NCI-H1105 (cell line): ENCODE data around the gene AHR.

Experiments
- DNase-seq: peaks from one replicate; lab custom pipeline; 2025; lab: John Stamatoyannopoulos, UW

The AHR gene

DNA sequence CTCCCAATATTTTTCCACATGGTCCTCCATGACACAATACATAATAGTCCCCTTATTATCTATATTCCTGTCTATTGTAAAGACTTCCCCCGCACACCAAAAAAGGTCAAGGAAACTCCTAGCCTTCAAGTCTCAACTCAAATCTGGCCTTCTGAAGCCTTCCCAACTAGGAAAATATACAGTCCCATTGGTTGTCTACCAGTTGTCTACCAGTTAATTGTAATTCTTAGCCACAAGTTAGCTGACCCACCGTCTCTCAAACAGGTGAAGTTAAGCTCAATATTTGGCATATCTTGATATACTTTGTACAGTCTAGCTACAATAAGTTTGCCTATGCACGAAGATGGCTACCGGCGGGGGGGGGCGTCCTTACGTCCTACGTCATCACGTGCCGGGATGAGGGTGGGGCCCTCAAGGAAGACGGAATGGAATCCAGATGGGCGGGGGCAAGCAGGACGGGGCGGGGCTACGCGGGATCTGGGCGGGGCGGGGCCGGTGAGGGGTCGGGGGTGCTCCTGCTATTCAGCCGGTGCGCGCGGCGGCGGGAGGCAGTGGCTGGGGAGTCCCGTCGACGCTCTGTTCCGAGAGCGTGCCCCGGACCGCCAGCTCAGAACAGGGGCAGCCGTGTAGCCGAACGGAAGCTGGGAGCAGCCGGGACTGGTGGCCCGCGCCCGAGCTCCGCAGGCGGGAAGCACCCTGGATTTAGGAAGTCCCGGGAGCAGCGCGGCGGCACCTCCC lies at the start of gene AHR:
Gene AHR, plus strand, starts transcription at position 551 of the 738 bp plus-strand sequence. CDS start 613 bp downstream, outside the sequence.
- DNase-seq, result peak; percentile 88

- no peak for DNase-seq
Observed at GRCh38 chr7:17253885-17254284, 44.6 kb upstream of the AHR start.

DNA sequence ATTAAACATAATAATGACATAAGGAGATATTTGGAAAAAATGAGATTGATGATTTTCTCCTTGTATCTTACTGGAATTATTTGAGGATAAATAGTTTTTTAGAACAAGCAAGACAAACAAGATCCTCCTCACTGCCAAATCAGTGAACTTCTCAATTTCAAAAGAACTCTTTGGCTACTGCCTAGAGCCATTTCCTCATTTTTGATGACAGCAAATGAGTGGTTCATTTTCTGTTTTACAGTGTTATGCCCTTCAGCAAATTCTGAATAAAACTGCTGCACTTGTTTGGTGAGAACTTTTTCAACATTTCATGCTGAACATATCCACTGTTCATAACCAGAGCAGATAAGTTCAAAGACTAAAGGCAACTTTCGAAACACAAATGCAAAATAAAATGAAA lies 42.5 kb upstream of the AHR start:
- DNase-seq, result no peak

GRCh38 chr7:17256375-17256774 lies 42.1 kb upstream of the AHR start:
- no peak for DNase-seq

DNA sequence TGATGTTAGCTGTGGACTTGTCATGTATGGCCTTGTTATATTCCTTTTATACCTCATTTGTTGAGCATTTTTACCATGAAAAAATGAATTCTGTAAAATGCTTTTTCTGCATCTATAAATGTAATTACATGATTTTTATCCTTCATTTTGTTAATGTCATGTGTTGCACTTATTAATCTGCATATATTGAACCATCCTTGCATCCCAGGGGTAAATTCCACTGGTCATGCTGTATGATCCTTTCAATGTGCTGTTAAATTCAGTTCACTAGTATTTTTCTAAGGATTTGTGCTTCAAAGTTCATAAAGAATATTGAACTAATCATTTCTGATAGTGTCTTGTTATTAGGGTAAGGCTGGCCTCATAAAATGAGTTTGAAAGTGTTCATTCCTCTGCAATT lies 31.9 kb upstream of the AHR start:
- DNase-seq, result no peak

- DNase-seq, result no peak
Observed at GRCh38 chr7:17269341-17270221, 28.9 kb upstream of the AHR start.

DNA sequence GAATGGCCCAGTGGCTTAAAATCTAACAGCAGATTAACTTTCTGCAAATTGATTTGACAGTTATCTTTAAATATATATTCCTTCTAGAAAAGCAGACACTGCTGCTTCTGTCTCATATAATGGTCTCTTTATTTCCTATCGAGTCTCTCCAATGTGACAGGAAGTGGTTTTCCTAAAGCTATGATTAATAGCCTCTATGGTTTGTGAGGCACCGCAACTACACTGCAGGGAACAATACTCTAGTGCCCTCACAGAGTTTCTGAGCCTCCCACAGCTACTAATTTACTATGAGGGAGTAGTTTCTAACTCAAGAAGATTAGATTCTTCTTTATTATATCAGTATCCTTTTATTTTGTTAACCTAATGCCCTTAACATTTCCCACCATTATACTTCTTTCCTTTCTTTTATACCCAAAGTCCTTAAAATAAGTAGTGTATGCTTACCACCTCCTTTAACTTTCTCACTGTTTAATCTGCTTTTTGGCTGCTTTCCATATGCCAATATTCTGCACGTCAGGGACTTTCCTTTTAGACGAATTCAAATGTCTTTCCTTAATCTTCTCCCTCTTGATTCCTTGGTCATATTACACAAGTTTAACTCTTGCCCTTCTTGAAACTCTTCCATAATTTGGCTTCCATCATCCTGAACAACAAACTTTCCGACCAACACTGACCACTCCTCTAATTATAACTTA lies 23.8 kb upstream of the AHR start:
- no peak for DNase-seq

DNA sequence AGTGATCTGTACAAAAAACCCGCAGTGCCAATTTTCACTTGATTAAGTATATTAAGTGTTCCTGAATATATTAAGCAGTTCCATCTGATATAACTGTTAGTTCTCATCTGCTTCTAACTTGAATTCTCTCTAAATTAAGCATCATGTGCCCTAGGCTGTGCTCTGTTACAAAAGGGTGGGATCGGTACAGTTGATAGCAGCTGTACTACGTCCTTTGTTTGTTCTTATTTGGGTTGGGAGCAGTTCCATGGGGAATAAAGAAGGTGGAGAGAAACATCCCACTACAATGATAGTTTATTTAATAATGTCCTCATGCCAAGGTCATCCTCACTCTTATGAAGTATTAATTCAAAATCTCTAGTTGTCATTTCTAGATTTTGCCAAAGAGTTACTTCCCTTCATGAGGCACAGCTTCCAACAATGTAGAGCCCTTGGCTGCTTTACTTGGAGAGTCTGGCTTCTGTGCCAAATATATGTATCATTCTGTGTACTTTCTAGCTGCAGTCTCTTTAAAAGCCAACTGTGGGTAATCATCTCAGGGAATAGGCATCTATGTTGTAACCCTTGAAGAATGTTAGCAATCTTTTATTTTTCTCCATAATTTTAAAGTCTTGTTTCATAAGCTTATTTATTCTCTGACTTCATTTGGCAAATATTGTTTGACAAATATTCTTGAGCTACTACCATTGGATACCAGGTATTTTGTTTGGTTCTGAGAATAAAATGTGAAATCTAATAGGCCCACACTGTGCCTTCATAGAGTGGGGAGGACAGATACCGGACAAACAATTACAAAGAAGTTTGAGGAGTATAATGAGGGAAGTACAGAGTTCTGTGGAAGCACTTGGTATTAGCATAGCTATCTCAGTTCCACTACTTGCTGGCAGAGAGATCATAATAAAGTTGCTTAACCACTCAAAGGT lies 22.4 kb upstream of the AHR start:
- no peak for DNase-seq

GRCh38 chr7:17279061-17279460 lies 19.4 kb upstream of the AHR start:
- no peak for DNase-seq

DNA sequence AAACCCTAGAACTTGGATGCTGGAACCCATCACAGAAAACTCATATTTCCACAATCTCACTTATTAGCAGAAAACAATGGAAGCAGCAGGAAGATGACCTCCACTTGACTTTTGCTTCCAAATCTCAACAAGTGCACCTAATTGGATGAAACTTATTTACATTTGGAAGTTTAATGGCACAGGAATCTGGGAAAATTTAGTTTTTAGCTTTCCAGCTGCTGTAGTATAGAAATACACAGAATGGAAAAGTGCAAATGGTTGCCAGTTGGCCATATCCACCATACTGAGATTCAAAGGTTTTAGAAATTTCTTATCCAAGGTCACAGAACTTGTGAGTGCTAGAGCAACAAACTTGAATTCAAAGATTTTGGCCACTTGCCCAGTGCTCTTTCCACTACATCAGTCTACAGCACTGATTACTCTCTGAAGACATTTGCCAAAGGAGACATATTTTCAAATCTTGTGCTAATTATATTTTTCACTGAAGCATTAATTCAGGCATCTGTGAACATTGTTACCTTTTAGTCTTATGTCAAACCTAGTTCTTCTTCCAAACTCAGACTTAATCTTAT lies 9.3 kb upstream of the AHR start:
- no peak for DNase-seq

- no peak for DNase-seq
Observed at GRCh38 chr7:17292843-17293242, 5.6 kb upstream of the AHR start.

DNA sequence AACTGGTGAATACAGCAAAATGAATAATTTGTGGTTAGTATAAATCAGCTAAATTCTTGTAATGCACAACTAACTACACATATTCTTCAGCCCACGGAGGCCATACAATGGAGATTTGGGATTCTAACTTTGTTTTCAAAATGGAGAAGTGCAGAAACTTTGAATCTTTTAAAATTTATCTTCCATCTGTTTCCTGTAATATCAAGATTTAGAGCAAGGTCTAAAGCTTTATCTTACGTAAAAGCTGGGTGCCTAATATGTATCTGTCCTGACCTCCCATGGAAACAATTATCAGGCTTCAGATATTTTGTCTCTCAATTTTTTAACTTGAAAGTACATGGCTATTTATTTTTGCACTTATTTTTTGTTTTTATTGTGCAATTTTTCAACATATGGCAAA lies 5.0 kb upstream of the AHR start:
- DNase-seq, result no peak

DNA sequence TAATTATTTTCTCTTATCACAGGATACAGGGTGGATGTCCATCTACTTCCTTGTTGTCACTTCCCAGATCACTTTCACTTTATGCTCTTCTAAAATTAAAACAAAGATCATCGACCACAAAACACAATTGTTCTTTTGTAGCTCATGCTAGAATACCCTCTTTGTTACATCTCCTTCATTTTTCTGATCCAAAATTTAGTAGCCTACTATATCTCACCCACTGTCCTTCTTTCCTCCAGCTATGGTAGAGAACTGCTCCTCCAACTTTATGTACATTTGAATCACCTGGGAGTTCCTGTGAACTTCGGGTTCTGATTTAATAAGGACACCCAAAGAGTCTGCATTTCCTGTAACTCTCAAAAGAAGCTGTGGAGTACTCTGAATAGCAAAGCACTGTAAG lies 1.2 kb upstream of the AHR start:
- DNase-seq, result no peak

DNA sequence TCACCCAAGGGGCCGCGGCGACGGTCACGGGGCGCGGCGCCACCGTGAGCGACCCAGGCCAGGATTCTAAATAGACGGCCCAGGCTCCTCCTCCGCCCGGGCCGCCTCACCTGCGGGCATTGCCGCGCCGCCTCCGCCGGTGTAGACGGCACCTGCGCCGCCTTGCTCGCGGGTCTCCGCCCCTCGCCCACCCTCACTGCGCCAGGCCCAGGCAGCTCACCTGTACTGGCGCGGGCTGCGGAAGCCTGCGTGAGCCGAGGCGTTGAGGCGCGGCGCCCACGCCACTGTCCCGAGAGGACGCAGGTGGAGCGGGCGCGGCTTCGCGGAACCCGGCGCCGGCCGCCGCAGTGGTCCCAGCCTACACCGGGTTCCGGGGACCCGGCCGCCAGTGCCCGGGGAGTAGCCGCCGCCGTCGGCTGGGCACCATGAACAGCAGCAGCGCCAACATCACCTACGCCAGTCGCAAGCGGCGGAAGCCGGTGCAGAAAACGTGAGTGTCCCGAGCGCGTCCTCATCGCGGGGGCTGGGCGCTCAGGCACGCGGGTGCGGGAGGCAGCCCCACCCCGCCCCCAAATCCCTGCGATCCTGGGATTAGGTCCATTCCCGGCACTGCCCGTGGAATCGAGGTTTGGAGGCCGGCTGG lies 509 bp downstream of the AHR start:
- peak; percentile 63 for DNase-seq

DNA sequence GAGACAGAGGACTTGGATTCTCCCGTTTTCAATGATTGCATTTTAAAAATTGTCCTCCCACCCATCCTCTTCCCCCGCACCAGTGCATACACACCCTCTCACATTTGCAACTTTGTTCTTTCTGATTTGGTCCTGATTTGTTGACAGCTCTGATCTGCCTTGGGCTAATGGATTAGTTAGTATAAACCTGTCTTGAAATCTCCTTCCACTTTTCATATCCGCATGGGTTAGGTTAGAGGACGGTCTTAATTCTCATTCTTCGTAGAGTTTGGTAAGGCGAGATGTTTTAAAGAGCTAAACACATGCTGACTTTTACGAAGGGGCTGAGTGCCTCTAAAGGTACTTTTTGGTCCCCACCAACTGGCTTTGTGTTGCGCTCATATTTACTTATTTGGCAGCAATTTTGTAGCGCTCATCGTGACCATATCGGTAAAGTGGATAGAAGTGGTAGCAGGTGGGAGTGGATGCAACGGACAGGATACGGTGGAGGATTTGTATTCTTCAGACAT lies 1.1 kb downstream of the AHR start:
- no peak for DNase-seq

GRCh38 chr7:17300012-17300411 lies 1.6 kb downstream of the AHR start:
- no peak for DNase-seq

GRCh38 chr7:17300437-17300836 lies 2.0 kb downstream of the AHR start:
- DNase-seq, result no peak

DNA sequence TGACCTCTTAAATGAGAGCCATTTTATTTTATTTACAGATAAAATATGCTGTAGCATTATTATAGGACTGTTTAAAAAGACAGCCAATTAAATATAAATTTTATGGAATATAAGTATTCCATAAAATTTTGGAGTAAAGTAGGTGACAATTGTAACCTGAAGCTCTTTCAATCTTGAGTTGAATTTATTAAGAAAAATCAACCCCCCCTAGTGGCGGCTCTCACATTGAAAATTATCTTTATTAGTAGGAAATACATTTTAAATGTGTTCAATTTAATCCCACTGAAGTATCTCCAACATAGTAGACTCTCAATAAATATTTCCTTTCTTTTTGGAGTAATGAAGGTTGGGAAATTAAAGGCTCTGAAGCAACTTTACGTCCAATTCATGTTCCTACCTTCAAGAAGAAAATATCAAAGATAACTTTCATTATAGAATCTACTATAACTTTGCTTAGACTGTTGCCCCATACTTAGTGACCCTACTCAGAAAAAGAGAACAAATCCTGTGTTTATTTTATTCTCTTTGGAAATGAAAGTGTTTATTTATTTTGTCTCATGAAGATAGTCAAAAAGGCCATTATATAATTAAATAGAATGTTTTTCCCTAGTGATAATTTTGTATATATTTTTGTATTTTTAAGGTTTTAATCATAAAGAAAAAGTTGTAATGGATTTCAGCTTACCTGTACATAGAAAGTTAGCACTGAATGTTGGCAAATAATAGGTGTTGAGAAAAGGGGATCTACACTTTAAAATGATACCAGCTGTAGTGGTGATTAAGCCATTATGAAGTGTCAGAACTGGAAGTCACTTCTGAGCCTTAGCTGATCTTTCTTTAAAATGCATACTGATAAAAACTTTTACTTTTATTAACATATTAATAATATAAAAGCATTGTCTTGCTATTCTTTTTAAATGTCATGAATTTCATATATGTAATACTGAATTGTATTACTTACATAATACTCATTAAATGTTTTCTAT lies 3.3 kb downstream of the AHR start:
- peak; percentile 32 for DNase-seq

DNA sequence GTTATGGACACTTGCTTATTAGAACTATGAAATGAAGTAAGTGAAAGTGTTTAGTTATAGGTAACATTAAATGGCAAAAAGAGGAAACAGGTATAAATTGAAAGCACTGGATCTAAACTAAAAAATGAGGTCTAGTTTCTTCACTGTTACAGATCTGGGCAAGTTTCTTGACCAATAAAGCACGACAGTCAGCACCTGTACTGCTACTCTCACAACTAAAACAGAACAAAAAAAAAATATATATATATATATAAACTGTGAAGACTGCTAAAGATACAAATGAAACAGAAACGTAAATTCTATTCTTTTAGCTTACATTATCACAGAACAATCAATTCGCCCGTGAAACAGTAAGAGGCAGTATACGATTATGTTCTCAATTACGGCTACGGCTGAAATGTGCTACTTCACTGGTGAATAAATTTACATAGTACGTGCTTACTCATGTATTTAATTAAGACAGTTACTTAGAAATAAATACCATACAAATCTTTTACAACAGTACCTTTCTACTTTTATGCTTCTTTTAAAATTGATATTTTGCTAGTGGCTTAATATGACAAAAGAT lies 4.2 kb downstream of the AHR start:
- DNase-seq, result no peak
